Stimulated activated CD4-positive, alpha-beta T cell treated with anti-CD3 and anti-CD28 coated beads, Interleukin-4, amount 100 ng/mL, for 4 hours (primary cell): ENCODE results near the gene CFAP65.

Source experiments
- DNase-seq, 2 experiments: peaks; one replicate each; pipeline ENCODE4 v3.0.0-alpha.2; 2020

Gene CFAP65

GRCh38 chr2:219059725-219060682, 18.7 kb upstream of the CFAP65 start:
- no peak for DNase-seq

- DNase-seq = peak in 1 of 2 experiments; percentile 2
Measured at GRCh38 chr2:219059375-219059724, 18.0 kb upstream of the CFAP65 start.

GRCh38 chr2:219058541-219059374, 17.4 kb upstream of the CFAP65 start:
- DNase-seq = peak in 1 of 2 experiments; percentile 3

GRCh38 chr2:219057709-219058540, 16.6 kb upstream of the CFAP65 start:
- DNase-seq = peak; percentile 72 to 75

GRCh38 chr2:219056896-219057708, 15.8 kb upstream of the CFAP65 start:
- no peak for DNase-seq

- DNase-seq = no peak
Measured at GRCh38 chr2:219056176-219056895, 15.0 kb upstream of the CFAP65 start.

GRCh38 chr2:219054956-219055903, 13.9 kb upstream of the CFAP65 start:
- DNase-seq = no peak

GRCh38 chr2:219049282-219049681, 8.0 kb upstream of the CFAP65 start:
- no peak for DNase-seq

- DNase-seq = no peak
Measured at GRCh38 chr2:219045937-219046550, 4.7 kb upstream of the CFAP65 start.

GRCh38 chr2:219042750-219043149, 1.4 kb upstream of the CFAP65 start:
- DNase-seq = no peak

GRCh38 chr2:219042157-219042556, 841 bp upstream of the CFAP65 start:
- no peak for DNase-seq

GRCh38 chr2:219038600-219038999, 2.7 kb downstream of the CFAP65 start:
- no peak for DNase-seq

- no peak for DNase-seq
Measured at GRCh38 chr2:219037783-219038499, 3.4 kb downstream of the CFAP65 start.

- no peak for DNase-seq
Measured at GRCh38 chr2:219035942-219036341, 5.4 kb downstream of the CFAP65 start.

- no peak for DNase-seq
Measured at GRCh38 chr2:219034823-219035222, 6.5 kb downstream of the CFAP65 start.

GRCh38 chr2:219032051-219032745, 9.1 kb downstream of the CFAP65 start:
- DNase-seq = no peak

GRCh38 chr2:219031005-219031738, 10.1 kb downstream of the CFAP65 start:
- no peak for DNase-seq
